GM12874 (cell line): ENCODE data around the gene ERLEC1.

ENCODE experiments used
- CTCF ChIP-seq: IDR thresholded peaks from 2 replicates; pipeline ENCODE4 v1.5.1; 2011; ENCODE audit warnings: low read depth, mild to moderate bottlenecking, control low read depth, low read length, moderate library complexity; ENCODE audit not compliant: insufficient read depth

Gene ERLEC1

GRCh38 chr2:53840580-53840979 is 53.7 kb downstream of the ERLEC1 start:
- TF ChIP-seq CTCF: no peak

- TF ChIP-seq CTCF: no peak
These were observed 56.0 kb downstream of the ERLEC1 start for GRCh38 chr2:53842891-53843290.

GRCh38 chr2:53843595-53843994 is 56.8 kb downstream of the ERLEC1 start:
- TF ChIP-seq CTCF: no peak

- TF ChIP-seq CTCF: no peak
These were observed 61.2 kb downstream of the ERLEC1 start for GRCh38 chr2:53848062-53848461.

- no peak for TF ChIP-seq CTCF
These were observed 65.7 kb downstream of the ERLEC1 start for GRCh38 chr2:53852532-53852931.

GRCh38 chr2:53854678-53855077 is 67.8 kb downstream of the ERLEC1 start:
- no peak for TF ChIP-seq CTCF

- TF ChIP-seq CTCF: no peak
These were observed 69.4 kb downstream of the ERLEC1 start for GRCh38 chr2:53856272-53856671.
